ENCODE results near the gene ANXA3.

DNA sequence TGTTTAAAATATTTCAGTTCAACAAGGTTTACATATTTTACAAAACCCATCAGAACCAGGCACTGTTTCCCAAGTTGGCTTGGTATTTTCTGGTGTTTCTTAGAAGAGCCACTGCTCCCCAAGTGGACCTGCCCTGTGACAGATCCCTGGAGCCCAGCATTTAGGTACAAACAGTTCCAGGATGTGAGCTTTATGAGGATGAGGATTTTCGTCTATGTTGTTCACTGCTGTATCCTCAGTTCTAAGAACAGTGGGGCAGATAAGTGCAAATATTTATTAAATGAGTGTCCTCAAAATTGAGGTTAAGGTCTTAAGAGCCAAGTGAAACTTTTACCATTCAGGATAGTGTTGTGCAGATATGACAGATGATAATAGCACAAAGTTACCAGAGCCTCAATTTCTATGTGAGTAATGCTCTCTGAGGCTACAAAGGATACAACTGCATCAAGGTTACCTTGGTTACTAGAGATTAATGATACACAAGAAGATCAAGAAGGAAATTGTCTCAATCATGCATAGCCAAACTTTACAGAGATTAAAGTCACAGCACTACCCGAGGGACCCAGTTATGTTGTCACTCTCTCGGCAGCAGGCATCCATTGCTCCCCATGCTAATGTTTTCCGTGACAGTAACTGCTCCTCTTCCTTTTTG lies 37.5 kb downstream of the ANXA3 start:
- no peak for TF ChIP-seq EZH2 (IDR thresholded peaks at IDR 0.05; ENCODE audit: insufficient read depth, low read length)
- TF ChIP-seq, protein P1, sequence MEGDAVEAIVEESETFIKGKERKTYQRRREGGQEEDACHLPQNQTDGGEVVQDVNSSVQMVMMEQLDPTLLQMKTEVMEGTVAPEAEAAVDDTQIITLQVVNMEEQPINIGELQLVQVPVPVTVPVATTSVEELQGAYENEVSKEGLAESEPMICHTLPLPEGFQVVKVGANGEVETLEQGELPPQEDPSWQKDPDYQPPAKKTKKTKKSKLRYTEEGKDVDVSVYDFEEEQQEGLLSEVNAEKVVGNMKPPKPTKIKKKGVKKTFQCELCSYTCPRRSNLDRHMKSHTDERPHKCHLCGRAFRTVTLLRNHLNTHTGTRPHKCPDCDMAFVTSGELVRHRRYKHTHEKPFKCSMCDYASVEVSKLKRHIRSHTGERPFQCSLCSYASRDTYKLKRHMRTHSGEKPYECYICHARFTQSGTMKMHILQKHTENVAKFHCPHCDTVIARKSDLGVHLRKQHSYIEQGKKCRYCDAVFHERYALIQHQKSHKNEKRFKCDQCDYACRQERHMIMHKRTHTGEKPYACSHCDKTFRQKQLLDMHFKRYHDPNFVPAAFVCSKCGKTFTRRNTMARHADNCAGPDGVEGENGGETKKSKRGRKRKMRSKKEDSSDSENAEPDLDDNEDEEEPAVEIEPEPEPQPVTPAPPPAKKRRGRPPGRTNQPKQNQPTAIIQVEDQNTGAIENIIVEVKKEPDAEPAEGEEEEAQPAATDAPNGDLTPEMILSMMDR (IDR thresholded peaks at IDR 0.05; ENCODE audit: insufficient read depth, low read depth, low read length): no peak
